Activated T-cell treated with anti-CD3 and anti-CD28 coated beads for 1 hour (primary cell): Measurements from ENCODE around the gene PRAMEF12.
"Not testable (repeated sequence)": the region's sequence is repeated elsewhere in the genome, so short reads cannot be mapped to it uniquely, and the experiment has no call there.

Experiments
- DNase-seq: peaks from one replicate; pipeline ENCODE4 v3.0.0-alpha.2; 2020; ENCODE audit warnings: low read depth

The PRAMEF12 gene

DNA sequence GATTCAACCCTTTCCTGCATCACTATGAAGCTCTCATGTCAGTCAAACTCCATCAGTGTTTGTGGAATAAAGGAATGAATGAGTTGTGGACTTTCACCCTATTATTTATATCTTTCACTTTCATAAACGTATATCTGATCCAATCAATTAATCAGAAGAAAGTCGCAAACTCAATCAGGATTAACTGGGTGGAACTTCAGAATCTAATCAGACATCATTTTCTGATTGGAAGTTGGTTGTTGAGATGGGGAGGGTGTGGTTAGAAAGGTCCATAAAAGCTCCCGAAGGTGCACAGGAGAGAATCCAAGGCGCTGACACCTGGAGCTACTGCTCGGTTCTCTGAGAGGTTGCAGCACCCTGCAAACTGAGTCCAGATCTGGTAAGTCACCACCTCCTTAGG, at the start of gene PRAMEF12:
TSS of gene PRAMEF12 (plus strand) at position 301 of the 400 bp plus-strand sequence. CDS start 1,130 bp downstream, outside the sequence.
- no peak for DNase-seq

DNA sequence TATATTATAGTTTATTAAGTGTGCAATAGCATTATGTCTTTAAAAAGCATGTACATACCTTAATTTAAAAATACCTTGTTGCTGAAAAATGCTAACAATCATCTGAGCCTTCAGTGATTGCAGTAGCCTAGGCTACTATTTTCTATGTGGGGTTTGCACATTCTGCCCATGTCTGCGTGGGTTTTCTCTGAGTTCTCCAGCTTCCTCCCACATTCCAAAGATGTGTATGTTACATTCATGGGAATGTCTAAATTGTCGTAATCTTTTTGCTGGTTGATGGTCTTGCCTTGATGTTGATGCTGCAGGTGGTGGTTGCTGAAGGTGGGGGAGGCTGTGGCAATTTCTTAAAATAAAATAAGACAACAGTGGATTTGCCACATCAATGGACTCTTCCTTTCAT, 45.1 kb upstream of the PRAMEF12 start:
- DNase-seq, result no peak

DNA sequence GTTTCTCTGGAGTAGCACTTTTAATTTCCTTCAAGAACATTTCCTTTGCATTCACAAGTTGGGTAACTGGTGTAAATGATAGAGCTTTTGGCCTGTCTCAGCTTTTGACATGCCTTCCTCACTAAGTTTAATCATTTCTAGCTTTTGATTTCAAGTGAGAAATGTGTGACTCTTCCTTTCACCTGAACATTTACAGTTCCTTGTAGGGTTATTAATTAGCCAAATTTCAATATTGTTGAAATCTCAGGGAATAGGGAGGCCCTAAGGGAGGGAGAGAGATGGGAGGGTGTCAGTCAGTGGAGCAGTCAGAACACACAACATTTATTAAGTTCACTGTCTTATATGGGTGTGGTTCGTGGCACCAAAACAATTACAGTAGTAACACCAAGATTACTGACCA, 43.4 kb upstream of the PRAMEF12 start:
- no peak for DNase-seq

DNA sequence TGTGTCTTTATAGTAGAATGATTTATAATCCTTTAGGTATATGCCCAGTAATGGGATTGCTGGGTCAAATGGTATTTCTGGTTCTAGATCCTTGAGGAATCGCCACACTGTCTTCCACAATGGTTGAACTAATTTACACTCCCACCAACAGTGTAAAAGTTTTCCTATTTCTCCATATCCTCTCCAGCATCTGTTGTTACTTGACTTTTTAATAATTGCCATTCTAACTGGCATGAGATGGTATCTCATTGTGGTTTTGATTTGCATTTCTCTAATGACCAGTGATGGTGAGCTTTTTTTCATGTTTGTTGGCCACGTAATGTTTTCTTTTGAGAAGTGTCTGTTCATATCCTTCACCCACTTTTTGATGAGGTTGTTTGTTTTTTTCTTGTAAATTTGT, 42.5 kb upstream of the PRAMEF12 start:
- DNase-seq, result not testable (repeated sequence)

DNA sequence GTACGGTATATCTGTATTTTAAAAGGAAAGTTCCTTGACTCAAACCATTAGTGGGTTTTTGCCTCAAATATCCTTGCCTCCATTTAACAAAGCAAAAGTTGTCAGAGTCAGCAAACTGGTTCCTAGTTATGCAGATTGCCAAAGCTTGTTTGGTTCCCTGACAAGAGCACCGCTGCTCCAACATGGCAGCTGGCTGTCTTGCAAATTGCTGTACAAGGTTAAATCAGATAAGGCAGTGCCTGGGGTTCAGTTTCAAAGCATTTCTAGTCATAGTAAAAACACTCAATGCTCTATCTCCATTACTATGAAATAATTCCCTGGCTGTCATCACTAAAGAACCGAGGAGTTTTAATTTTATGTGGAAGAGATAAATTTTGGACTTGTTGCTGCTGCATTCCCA, 38.9 kb upstream of the PRAMEF12 start:
- DNase-seq, result no peak

DNA sequence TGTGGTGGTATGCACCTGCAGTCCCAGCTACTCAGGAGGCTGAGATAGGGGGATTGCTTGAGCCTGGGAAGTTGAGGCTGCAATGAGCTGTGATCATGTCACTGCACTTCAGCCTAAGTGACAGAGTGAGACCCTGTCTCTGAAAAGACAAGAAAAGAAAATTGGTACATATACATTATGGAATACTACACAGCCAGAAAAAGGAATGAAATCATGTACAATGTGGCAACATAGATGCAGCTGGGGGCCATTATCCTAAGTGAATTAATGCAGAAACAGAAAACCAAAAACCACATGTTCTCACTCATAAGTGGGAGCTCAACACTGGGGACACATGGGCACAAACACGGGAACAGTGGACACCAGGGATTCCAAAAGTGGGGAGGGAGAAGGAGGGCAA, 34.6 kb upstream of the PRAMEF12 start:
- DNase-seq, result no peak

DNA sequence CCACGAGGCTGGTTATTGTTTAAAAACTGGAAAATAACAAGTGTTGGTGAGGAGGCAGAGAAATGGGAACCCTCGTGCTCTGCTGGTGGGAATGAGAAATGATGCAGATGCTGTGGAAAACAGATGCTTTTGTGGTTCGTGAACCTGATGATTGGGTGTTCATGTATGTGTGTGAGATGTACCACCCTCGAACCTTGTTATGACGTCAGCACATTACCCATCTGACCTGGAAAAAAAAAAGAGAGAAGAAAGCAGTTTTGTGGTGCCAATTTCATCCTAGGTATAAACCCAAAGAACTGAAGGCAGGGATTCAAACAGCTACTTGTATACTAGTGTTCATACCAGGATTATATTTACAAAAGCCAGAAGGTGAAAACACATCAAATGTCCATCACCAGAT, 33.9 kb upstream of the PRAMEF12 start:
- no peak for DNase-seq

DNA sequence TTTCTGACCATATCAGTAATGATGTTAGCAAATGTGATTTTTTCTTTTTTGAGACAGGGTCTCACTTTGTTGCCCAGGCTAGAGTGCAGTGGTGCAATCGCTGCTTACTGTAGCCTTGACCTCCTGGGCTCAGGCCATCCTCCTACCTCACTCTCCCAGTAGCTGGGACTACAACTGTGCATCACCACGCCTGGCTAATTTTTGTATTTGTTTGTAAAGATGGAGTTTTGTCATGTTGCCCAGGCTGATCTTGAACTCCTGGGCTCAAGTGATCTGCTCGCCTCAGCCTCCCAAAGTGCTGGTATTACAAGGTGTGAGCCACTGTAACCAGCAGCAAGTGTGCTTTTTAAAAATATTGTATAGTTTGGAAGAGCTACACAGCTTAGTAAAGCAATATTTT, 31.6 kb upstream of the PRAMEF12 start:
- DNase-seq, result no peak

DNA sequence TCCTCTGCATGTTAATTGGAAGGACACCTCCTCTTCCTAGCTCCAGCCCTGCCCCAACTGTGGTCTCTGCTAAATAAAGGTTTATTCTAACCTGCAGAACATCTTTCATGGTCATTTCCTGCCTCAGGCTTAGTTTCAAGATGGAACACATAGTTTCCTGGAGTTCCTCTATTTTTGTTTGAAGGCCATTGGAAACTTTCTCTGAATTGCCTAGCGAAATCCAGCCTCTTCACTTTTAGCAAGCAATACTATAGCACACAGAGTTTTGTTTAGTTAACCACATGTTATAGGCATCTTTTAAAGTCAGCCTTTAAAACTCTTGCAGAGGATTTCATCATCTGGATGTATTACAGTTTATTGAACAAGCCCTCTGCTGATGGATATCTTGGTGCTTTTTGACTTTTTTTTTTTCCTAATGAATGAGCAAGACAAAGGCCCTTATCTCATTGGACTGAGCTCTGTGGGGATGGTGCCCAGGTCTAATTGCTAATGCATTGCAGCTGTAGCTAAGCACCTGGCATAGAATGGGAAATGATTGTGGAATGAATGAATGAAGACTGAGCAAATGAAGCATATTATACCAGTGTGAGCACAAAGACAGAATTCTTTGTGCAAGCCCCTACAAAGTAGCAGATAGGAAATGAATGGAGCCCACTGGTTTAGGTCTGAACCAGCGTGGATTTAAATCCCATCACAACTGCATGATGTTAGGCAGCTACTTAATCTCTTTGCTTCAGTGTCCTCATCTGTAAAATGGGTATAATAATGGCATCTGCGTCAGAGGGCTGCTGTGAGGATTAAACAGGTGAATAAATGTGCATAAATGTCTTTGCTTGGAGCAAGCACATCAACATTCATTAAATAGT, 28.2 kb upstream of the PRAMEF12 start:
- DNase-seq, result no peak

DNA sequence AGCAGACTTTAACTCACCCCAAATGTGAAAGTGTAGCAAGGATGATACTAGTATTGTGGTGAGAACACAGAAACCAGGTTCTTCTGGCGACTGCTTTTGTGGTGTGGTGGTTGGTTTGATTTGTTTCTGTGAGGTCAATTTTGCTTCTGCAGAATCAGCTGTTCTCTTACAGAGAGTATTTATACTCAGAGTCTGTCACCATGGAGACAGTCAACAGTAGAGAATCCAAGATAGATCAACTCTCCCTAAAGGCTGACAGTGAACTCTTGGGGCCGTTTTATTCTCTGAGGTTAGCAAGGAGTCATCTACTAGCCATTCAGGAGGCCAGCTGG, 27.6 kb upstream of the PRAMEF12 start, which contains the start of gene CFAP107:
TSS of gene CFAP107 (plus strand) at position 209 of the 332 bp plus-strand sequence. CDS start 231 bp downstream, outside the sequence.
- DNase-seq, result no peak

DNA sequence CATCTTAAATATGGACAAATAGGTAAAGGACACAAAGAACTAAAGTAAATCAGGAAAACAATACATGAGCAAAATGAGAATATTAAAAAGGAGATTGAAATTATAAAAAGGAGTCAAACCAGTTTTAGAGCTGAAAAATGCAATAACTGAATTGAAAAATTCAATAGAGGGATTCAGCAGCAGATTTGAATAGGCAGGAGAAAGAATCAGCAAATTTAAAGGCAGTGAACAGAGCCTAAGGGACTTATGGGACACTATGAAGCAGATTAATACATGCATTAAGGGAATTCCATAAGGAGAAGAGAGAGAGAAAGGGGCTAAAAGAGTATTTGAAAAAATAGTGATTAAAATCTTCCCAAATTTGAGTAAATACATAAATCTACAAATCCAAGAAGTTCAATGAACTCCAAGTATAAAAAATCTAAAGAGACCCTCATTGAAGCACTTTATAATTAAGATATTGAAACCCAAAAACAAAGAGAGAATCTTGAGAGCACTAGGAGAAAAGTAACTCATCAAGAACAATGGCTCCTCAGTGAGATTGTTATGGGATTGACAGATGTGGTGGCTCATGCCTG, 24.7 kb upstream of the PRAMEF12 start:
- DNase-seq, result no peak

DNA sequence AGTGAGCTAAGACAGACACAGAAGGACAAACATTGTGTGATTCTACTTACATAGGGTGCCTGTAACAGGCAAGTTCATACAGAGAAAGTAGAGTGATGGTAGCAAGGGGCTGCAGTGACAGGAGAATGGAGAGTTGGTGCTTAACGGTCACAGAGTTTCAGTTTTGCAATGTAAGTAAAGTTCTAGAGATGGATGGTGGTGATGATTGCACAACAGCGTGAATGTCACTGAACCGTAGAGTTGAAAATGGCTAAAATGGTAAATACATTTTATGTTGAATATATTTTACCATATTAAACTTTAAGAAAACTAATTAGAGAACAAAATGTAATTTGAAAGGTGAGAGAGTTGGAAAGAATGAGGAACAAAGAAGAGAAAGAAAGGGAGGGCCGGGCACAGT, 18.8 kb upstream of the PRAMEF12 start:
- no peak for DNase-seq

DNA sequence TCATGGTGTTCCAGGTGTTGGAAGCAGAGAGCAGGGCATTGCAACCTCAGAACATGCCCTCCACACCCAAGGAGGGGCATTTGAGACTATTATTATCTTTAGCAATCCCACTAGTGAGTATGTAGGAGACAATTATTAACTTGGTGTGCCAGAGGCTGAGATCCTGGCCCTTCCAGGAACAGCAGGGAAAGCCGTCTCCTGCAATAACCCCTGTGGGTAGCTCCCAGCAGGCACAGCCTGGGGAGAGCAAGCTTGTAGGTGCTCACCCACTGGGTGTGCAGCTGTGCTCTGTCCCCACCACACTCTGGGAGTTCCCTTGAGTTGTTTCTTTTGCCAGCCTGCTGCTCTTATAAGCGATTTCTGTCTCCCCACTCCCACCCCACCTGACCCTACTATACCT, 17.3 kb upstream of the PRAMEF12 start:
- DNase-seq, result no peak

DNA sequence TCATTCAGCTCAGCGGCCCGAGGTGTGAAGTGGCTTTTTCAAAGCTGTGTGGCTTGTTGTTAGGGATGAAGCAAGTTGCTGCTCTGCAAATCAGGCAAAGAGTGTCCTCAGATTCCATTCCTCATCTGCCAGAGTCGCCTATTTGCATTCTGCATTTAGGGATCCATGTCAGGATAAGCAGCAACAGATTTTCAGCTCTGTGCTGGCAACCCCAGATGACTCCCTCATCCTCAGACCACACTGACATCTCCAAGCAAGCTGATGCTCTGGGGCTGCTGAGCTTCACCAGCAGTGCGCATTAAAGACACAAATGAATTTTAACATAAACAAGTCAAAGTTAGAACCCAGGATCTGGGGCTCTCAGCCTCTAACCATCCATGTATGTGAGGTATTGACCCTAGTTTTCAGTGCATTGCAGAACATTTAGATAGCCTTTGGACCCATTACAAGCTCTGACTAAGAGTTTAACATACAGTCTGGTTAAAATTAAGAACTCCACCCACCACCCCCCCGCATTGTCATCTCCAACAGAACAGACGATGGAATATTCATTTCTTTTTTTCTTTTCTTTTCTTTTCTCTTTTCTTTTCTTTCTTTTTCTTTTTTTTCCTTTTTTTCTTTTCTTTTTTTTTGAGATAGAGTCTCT, 16.6 kb upstream of the PRAMEF12 start:
- no peak for DNase-seq

DNA sequence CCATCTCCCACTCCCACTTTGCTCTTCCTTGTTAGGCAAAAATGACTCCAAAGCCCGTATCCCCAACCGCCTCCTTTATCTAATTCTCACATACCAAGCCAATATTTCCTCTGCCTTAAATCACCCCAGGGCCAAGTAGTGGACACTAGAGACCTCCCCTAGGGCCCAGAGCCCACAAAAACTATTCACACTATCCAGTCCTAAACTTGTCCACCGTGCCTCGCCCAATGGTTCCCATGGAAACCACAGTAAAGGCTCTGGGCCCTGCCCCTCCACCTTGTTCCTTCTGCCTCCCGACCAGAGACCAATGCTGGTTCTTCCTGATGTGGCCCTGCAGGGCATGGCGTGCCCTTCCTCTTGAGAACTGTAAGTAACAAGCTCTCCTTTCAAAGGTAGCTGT, 15.7 kb upstream of the PRAMEF12 start:
- no peak for DNase-seq

DNA sequence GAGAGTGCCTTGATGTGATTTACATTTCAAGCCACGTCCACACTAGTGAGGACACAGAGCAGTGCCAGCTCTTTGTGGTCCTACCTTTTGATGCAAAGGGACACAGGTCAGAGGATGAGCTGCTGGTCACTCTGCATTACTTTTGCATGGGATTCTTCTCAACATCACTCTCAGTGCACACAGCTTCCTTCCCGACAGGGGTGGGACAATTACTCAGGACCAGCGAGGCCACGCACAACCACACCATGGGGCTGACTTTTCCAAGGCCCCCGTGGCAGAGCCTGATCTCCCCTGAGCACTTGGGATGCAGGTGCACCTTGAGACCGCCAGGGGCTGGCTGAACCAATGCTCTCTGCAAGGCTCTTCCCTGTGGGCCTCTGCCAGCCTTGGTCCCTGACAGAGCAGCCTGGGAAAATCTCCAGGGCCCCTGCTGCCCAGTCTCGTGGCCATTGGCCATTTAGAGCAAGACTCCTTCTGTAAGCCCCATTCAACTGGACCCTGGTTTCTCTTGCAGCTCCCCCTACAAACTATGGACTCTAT, 13.2 kb upstream of the PRAMEF12 start:
- DNase-seq, result no peak

DNA sequence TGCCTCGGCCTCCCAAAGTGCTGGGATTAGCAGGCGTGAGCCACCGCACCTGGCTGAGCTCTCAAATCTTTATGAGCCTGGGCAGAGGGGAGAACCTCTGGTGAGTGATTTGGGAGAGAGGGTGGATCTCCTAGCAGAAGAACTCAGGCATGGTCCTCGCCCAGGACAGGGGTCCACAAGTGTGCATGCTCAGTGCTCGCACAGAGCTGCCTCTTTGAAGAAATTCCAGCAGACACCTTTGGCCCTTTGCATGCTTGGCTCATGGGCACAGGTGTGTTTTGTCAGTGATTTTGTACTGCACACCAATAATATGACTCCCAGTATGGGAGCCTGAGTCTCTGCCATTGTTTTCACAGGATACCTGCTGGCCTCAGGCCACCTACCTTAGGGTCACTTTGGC, 11.8 kb upstream of the PRAMEF12 start:
- DNase-seq, result no peak

DNA sequence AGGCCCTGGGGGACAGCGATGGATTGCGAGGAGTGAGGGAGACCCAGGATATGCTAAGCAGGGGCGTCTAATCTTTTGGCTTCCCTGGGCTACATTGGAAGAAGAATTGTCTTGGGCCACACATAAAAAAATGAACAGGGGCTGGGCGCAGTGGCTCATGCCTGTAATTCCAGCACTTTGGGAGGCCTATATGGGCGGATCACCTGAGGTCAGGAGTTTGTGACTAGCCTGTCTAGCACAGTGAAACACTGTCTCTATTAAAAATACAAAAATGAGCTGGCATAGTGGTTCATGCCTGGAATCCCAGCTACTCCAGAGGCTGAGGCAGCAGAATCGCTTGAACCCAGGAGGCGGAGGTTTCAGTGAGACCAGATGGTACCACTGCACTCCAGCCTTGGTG, 10.8 kb upstream of the PRAMEF12 start:
- DNase-seq, result no peak

DNA sequence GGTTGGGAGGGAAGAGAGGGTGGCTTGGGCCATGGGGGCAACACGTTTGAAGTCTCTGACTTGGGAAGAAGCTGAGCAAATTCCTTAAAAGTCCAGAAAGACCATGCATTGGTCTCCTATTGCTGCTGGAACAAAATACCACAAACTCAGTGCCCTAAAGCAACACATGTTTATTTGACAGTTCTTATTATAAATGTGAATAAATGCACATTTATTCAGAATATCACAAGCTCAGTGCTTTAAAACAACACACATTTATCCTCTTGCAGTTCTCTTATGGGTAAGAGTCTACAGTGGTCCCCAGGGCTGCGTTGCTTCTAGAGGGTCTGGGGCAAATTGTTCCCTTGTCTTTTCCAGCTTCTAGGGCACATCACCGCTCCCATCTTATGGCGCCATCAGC, 10.1 kb upstream of the PRAMEF12 start:
- no peak for DNase-seq

DNA sequence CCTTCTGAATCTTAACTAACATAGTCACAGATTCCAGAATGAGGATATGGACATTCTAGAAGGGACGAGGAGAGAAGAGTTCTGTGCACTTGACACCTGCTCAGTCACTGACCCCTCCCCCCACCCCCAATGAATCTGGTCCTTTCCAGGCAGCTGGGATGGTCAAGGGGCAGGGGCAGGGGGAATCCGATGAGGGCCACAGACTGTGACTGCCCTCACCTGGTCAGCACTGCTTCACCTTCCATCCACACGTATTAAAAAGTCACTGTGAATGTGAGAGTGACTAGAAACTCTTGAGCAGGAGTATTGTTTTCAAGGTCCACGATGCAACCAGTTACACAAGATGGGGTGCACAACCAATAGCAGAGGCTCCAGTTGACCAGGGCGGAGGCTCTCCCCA, 9.5 kb upstream of the PRAMEF12 start:
- no peak for DNase-seq

DNA sequence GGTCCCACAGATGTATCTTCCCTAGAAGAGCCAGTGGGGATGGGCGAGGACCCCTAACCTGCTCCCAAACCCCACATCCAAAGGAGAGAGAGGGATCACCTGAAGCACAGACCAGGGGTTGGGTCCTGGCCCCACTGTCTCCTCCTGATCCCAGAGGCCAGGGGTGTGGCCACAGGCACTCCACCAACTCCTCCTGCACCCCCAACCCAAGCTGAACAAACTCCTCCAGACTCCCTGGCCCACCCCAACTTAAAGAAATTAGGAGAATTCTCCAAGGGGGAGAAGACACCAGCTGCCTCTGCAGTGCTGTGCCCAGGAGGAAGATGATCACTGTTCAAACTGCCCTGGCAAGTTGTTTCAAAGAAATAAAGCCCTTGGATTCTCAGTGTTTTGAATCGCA, 4.5 kb upstream of the PRAMEF12 start:
- DNase-seq, result no peak

DNA sequence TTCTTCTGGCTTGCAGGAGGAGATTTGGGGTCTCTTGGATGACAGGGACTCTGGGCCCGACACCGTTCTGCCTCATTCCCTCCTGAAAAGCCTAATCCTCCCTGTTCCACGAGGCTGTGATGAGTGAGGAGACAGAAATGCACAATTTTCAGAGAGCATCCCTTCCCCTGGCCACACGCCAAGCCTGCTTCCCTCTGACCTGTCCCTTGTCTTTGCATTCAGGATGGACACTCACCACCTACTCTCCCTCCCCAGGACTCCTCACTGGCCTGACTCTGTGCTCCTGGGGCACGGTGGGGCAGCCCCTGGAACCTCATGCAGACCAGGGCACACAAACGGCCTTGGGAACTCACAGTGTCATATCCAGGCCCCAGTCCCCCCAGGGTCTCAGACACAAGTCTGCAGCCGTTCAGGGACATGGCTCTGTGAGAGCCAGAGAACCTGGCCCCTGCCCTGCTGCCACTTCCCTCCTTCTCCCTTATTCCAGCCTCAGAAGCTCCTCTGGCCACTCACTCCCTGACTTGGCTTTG, 3.5 kb upstream of the PRAMEF12 start:
- DNase-seq, result no peak

DNA sequence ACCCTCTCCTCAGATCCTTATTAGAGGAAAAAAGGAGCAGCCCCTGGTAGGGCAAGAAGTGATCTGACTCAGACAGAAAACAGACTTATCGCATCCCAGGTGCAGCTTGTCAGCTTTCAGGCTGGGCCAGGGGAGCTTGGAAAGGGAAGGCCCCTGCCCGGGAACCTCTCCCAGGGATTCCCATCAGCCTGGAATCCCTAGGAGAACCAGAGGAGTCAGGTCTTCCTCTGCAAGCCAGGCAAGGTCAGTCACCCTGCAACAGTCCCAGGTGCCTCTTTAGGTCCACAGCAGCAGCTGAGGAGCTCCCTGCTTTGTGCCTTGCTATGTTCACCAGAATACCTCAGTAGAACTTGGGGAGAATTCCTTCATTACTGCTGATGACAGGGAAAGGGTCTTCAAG, 2.9 kb upstream of the PRAMEF12 start:
- no peak for DNase-seq
